HG03095 (cell line): ENCODE measurements around the gene FRMD5.
"Not testable (repeated sequence)": the region's sequence is repeated elsewhere in the genome, so short reads cannot be mapped to it uniquely, and the experiment has no call there.

Source experiments
- ATAC-seq: cut with Tn5 transposase; IDR thresholded peaks from one replicate; pipeline ENCODE4 v1.9.1; 2021; ENCODE audit warnings: moderate library complexity; ENCODE audit not compliant: unreplicated experiment

The FRMD5 gene

DNA sequence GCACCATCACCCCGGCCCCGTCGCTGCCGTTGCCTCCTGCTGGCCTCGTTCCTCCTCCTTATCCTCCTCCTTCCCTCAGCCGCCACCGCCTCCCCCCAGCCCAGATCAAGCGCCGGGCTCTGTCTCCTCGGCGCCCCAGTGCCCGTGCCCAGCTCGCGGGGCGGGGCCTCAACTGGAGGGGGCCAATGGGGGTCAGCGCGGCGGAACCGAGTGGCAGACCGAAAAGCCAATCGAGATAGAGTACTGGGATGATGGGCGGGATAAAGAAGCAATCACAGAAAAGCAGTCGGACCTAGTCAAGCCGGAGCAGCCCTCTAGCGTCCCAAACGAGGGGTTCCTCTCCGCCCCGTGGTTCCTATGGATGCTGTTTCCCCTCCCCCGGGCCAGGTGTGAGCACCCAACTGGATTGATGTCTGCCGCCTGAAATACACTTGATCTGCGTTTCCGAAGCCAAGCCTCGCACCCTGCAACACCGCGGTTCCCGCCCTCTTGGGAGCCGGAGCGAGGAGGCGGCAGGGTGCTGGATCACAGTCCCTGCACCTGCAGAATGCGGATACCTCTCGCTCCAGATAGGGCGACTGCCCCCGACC, at the start of gene FRMD5:
Gene FRMD5, minus strand, starts transcription at position 121 of the 590 bp plus-strand sequence.
- ATAC-seq: peak; percentile 93

DNA sequence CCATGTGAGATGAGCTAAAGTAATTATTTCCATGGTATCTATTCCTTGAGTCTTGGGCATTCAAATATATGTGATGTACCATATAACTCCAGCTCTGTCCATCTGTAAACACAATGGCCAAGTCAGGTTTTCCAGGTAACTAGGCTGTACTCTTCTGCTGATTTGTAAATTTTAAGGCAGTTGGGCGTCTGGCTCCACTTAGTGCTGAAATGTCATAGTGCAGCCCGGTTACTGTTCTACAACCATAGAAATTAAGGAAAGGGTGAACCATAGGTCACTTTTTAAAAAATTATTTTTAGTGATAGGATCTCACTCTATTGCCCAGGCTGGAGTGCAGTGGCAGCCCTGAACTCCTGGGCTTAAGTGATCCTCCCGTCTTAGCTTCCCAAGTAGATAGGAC, 48.8 kb upstream of the FRMD5 start:
- no peak for ATAC-seq

DNA sequence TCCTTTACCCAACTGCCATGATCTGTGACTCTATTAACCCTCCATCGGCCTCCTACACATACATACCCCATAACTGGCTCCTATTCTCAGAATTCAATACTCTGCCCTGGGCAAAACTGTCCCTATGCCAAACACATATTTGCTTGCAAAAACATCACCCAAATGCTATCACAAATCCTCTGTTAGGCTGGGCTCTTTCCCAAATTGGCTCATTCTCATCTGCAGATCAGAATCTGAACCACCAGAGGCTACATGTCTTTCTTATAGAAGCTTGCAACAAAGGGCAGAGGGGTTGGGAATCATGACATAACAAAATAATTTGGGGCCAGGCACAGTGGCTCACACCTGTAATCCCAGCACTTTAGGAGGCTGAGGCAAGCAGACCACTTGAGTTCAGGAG, 48.1 kb upstream of the FRMD5 start:
- no peak for ATAC-seq

DNA sequence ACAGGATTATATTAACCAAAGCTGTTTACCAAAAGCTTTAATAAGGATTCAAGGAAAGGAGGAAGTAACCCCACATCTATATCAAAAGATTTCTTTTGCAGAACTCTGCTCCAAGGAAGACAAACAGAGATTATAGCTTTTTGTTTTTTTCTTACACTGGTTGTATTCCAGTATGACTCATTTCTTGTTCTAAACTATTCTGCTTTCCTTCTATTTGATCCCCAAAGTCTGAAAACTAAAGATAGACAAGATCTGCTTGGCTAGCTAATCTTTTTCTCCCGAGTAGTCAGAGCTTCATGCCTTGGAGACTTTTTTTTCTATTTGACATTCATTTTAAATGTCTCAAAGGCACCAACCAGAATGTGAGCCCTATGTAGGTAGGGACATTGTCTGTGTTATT, 36.8 kb upstream of the FRMD5 start:
- no peak for ATAC-seq

DNA sequence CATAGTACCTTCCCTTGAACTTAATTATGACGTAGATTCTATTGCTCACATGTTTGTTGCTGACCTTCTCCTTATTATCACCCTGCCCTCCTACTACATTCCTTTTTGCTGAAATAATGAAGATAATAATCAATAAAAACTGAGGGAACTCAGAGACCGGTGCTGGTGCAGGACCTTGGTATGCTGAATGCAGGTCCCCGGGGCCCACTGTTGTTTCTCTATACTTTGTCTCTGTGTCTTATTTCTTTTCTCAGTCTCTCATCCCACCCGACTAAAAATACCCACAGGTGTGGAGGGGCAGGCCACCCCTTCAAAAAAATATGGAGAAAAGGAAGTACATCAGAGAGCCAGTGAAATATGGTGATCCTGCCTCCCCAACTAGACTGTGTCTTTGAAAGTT, 34.2 kb upstream of the FRMD5 start:
- not testable (repeated sequence) for ATAC-seq

DNA sequence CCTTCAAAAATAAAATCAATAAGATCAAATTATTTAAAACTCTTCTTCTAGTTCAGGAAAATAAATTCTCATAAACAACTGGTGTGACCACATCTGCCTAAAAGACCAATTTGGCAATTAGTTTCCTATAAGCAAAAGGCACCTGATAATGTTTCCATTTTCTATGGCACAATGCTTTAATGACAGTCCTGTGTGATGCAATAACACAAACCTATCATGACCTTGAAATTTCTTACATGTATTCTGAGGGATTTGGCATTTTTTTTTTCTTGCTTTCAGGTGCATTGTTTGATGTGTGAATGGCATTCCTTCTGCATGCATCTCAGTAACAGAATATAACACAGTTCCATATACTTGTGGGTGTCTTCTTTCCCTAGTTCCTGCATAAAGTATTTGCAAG, 32.5 kb upstream of the FRMD5 start:
- no peak for ATAC-seq

DNA sequence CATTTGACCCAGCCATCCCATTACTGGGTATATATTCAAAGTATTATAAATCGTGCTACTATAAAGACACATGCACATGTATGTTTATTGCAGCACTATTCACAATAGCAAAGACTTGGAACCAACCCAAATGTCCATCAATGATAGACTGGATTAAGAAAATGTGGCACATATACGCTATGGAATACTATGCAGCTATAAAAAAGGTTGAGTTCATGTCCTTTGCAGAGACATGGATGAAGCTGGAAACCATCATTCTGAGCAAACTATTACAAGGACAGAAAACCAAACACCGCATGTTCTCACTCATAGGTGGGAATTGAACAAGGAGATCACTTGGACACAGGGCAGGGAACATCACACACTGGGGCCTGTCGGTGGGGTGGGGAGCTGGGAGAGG, 31.9 kb upstream of the FRMD5 start:
- ATAC-seq: not testable (repeated sequence)

DNA sequence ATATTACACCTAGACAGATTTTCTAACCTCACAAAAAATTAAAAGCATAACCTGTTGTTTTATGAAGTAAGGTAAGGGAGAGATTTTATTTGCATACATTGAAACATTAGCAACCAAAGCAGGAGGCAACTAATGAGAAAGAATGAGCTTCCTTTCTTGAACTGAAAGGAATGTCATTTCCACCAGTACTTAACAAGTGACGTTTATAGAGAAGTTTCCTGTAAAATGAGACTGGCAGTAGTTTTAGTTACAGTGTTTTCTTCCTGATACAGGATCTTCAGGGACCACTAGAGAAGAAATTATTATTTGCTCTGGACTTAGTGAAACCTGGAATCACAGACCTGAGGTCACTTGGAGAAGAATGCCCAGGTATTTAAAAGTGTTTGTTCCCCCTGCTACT, 27.4 kb upstream of the FRMD5 start:
- no peak for ATAC-seq

DNA sequence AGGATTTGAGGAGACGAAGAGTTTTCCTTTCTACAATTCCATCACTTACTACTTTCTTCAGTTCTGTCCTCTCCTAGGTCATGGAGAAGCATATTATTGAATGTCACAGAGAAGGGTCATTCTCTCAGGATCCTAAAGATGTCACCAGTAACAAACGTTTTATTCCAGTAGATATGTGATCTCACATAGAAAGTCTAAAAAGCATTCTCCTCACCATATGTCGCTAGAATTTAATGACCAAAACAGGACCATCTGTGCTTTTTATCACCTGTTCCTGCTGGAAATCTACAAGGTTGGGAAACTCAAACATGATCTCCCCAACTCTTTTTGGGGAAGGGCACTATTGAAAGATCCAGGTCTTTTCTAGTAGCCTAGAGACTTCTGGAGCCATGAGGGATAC, 24.0 kb upstream of the FRMD5 start:
- no peak for ATAC-seq

DNA sequence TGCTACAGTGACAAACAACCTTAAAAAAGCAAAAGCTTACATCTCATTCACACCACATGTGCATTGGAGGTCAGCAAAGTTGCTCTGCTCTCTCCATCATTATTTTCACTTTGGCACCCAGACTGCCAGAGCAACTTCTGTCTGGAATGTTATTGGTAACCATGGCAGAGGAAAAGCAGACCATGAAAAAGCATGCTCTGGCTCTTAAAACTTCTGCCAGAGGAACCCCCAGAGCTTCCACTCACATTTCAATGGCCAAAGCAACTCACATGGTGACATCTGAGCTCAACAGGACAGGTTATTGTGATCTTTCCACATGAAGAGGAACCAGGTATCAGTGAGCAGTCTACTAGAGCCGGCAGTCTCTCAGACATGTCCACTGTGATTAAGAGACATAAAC, 21.9 kb upstream of the FRMD5 start:
- ATAC-seq: no peak

DNA sequence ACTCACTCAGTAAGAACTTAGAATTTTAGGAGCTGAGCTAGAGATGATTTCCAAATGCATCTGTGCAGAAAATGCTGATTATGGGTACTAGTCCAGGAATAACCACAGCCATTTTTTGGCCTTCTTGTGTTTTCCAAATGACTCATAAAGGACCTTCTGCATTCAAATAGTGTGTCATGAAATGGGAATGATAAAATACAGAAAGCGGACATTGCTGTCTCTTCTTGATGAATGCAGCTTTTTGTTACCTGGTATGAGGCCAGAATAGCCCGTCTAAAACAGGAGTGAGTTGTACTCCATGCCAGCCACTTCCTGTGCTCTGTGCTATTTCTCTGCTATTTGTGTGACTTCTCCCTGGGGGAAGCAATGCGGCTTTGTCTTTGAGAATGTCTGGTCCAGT, 20.5 kb upstream of the FRMD5 start:
- no peak for ATAC-seq

DNA sequence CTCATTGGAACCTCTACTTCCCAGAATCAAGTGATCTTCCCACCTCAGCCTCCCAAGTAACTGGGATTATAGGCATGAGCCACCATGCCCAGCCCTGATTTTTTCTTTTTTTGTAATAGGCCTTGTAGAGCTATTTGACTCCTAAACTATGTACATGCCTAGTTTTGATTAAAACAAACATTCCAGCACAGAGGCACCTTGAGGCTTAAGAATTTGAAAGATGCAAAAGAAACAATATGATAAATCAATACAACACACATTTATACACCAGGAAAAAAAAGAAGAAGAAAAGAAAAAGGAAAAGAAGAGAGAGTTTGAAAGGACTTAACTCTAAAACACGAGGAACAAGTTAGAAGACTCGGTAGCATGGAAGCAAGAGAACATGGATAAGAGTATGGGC, 13.9 kb upstream of the FRMD5 start:
- ATAC-seq: no peak

DNA sequence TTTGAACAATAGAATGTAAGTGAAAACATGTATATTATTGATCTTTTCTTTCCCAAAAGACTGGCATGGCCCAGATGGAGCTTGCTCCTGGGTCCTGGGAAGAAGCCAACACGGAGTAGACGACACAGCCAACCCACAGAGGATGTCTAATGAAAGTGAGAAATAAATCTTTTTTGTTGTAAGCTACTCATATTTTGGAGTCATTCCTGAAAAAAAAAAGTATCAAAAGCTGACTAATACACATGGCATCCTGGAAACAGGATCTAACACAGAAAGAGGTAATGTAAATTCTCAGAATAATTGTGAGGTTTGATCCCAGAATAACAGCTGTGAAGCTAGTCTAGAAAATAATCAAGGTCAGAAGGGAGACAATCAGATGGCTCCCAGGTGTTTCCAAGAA, 12.6 kb upstream of the FRMD5 start:
- ATAC-seq: no peak

DNA sequence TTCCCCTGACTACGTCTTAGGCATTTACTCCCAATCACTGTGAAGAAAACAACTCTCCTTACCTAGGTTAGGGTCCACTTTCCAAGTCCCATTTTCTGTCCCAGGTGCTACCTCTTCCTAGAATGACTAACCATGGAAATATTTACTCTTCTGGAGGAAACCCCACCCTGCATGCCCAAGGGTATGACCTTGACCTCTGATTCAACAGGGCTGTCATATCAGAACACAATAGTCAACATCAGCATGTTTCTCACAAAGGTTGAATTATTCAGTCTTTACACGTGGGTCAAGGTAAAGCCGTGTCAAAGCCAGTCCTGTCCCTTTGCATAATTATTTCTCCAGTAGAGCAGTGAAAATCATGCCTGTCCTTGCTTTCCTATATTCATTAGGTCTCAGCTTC, 4.3 kb upstream of the FRMD5 start:
- no peak for ATAC-seq

DNA sequence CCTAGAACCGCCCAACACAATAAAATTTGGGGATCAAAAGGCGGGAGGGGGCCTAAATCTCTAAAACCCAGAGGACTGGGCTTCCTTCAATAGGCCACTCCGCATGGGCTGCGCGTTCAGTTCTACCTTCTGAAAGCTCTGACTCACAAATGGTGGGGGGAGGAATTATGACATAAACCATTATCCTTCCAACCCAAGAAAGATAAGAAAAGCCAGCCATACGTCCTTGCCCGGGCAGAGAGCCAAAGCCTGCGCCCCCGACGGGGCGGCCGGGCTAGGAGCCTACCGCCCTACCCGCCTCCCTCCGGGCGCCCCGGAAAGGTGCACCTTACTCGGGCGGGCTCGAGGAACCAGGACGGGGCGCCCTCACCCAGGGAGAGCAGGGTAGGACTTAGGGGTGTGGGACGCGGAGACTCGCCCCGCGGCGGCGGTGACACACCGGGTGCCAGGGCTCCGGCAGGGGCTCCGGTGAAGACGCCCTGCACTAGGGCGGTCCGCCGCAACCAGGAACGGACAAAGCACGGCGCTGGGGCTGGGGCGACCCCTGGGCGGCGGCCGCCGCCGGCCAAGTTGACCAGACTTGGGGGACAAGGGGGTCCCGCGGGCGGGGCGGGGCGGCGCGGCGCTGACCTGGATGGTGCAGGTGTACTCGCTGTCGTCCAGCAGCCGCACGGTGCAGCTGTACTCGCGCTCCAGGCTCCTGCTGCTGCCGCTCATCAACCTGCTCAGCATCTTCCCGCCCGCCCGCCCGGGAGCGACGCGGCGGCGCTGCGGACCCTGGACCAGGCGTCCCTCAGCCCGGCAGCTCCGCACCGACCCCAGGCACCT, 534 bp downstream of the FRMD5 start:
- ATAC-seq: peak; percentile 20

DNA sequence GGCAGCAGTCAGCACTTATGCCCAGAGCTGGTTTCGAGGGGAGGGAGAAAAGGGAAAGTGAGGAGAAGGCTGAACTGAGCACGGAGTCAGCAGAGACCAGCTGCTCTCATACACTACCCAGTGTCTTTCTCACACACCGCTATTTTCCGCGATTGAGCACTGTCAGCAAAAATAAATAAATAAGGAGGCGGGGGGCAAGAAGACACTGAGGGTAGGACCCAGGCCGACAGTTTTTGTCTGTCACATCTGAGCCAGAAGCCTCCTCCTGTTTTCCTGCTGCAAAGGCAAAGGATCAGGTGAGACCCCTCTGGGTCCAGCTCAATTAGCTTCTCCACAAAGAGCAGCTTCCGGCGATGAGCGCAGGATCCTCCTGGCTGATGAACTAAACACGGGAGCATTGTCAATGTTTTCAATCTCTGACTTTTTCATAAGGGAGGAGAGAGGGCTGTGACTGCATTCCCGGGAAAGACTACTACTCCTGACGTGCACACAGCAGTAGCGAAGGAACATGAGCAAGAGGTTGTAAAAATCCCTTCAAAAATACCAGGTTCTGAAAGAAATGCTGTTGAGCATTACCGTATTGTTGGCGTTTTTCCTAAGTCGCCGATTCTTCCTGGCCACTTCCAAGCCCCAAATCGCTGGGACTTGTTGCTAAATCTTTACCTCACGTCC, 1.3 kb downstream of the FRMD5 start:
- no peak for ATAC-seq

DNA sequence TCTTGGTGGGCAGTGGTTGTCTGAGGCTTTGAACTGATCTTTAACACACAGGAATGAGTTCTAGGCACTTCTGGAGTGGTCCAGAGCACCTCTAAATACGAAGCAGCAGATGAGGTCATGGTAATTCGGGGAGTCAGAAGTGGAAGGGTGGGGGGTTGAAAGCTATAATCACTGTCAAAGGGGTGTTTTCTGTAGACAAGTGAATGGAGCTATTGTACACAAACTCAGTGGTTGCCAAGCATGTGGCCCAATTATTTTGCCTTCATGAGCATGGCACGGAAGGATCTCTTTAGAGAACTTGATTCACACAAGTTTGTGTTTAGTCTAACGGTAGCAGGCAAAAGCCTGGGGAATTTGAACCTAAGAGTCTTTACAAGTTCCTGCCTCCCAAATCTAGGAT, 6.3 kb downstream of the FRMD5 start:
- ATAC-seq: no peak

DNA sequence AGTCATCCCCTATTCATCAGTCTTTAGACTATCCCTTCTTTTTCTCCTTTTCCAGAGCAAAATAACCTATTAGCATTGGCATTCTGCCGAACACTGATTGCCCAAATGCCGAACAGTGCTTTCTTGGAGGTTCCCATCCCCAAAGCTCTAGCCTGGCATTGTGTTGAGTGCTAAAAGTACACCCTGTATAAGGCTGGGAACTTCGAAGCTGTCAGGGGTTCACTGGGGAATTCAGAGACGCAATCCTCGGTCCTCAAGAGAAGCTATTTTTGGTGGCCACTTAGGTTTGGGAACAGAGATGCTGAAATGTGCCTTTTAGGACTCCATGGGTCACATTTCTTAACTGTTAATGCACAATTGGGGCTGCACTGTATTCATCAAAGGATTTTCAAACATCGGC, 8.4 kb downstream of the FRMD5 start:
- ATAC-seq: no peak

DNA sequence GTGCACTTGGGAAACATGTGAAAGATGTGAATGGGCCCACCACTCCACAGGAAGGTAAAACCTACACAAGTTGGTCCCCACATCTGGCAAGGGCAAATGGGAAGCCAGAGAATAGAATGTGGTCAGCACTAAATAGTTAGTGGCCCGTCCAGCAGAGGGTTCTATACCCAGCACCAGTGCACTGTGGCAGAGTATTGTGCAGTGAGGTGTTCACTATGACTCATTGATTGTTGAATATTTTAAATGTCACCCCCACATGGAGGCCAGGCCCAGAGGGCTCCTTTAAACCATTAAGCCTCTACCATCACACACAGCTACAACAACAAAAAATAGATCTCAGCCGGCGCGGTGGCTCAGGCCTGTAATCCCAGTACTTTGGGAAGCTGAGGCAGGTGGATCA, 11.7 kb downstream of the FRMD5 start:
- no peak for ATAC-seq

DNA sequence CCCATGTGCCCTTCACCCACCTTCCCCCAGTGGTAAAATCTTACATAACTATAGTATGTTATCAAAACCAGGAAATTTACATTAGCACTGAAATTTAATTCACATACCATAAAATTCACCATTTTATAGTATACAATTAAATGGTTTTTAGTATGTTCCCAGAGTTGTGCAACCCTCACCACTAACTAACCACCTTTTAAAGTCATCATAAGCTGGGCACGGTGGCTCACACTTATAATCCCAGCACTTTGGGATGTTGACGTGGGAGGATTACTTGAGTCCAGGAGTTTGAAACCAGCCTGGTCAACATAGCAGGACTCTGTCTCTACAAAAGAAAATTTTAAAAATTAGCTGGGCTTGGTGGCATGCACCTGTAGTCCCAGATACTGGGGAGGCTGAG, 13.7 kb downstream of the FRMD5 start:
- no peak for ATAC-seq

DNA sequence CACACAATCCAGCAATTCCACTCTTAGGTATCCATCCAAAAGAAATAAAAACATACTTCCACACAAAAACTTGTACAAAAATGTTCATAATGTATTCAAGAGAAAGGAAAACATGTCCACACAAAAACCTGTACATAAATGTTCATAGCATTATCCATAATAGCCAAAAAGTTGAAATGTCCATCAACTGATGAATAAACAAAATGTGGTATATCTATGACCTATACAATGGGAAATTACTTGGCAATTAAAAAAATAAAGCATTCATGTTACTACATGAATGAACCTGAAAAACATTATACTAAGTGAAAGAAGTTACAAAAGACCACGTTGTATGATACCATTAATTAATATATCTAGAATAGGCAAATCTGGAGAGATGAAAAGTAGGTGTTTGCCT, 17.9 kb downstream of the FRMD5 start:
- no peak for ATAC-seq

DNA sequence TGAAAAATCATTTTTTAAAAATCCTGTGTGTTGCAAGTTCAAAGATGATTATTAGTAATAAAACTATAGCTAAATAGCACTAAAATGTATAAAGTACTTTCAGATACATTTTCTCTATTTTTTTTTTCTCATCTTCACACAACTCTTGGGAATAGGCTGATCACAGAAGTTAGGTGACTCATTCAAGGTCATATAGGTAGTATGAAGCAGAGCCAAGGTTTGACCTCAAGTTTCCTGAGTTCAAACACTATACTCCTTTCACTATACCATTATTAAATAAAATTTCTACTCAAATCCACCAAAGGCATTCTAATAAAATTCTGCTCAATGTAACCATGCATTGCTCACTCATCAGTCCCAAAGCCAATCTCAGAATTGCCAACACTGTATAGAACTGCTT, 21.3 kb downstream of the FRMD5 start:
- no peak for ATAC-seq
